Suprapubic skin (tissue), 4 donors: ENCODE measurements around the gene IFT81. TPM values are rescaled to one million over a fixed set of nuclear protein-coding genes. Genes with fewer than 3 reads are reported as not detected.

Experiments used
- DNase-seq, 2 donors: peaks; one replicate each; pipeline ENCODE4 v3.0.0-alpha.2; 2019; ENCODE audit warnings: low spot score in 2 of 2
- H3K27ac ChIP-seq: fragments of 200-600 bp; sonication (generic); one replicate; pipeline ENCODE4 v1.5.1; 2019
- H3K27me3 ChIP-seq: fragments of 200-600 bp; sonication (generic); one replicate; pipeline ENCODE4 v1.5.1; 2019
- H3K36me3 ChIP-seq: fragments of 200-600 bp; sonication (generic); one replicate; pipeline ENCODE4 v1.5.1; 2019
- H3K4me1 ChIP-seq: fragments of 200-600 bp; sonication (generic); one replicate; pipeline ENCODE4 v1.5.1; 2019
- H3K4me3 ChIP-seq: fragments of 200-600 bp; sonication (generic); one replicate; pipeline ENCODE4 v1.5.1; 2019; ENCODE audit warnings: mild to moderate bottlenecking
- H3K9me3 ChIP-seq: fragments of 200-600 bp; sonication (generic); one replicate; pipeline ENCODE4 v1.5.1; 2019
- CTCF ChIP-seq, 2 donors: fragments of 200-600 bp in 1 of 2; fragments of 450-650 bp in 1 of 2; sonication (generic) in 1 of 2; IDR thresholded peaks; one replicate each; pipeline ENCODE4 v1.5.1; 2016 to 2019; ENCODE audit warnings: antibody characterized with exemption in 2 of 2, mild to moderate bottlenecking in 1 of 2, moderate library complexity in 1 of 2
- EP300 ChIP-seq: sonication (generic); formaldehyde crosslinking; IDR thresholded peaks from one replicate; pipeline ENCODE4 v1.6.1; 2017; ENCODE audit warnings: antibody characterized with exemption
- POLR2A ChIP-seq, 2 donors: fragments of 450-650 bp; IDR thresholded peaks; one replicate each; pipeline ENCODE4 v1.6.1; 2017; ENCODE audit warnings: antibody characterized with exemption in 2 of 2, mild to moderate bottlenecking in 2 of 2, moderate library complexity in 2 of 2
- POLR2AphosphoS5 ChIP-seq, 3 donors: sonication (generic); formaldehyde crosslinking; IDR thresholded peaks; one replicate each; pipeline ENCODE4 v1.6.1; 2017; ENCODE audit warnings: antibody characterized with exemption in 3 of 3
- WGBS: methylation state at CpG from one replicate; pipeline ENCODE4 v1.1.5; 2018; 5-methylcytosine and 5-hydroxymethylcytosine counted together
- total RNA-seq, 4 donors: library from RNA; depleted of rRNA; stranded (reverse); fragments of >200 nt; gene quantifications; one replicate each; pipeline ENCODE4 v1.1.0, GENCODE V29; 2016

Gene IFT81
- total RNA-seq, 4 donors from 2014 or later, result 4.8 to 15.5 (median 5.3) TPM

- H3K27ac ChIP-seq, result no peak overlapping the region
Observed at GRCh38 chr12:110093631-110094311, 30.4 kb upstream of the IFT81 start.

GRCh38 chr12:110100315-110100970, 23.7 kb upstream of the IFT81 start:
- TF ChIP-seq POLR2A (IDR thresholded peaks at IDR 0.05), result no peak
- no peak for TF ChIP-seq EP300
- no peak for TF ChIP-seq POLR2AphosphoS5 (IDR thresholded peaks at IDR 0.05)
- peak; percentile 69 to 94 for TF ChIP-seq CTCF (IDR thresholded peaks at IDR 0.05)
- Histone ChIP-seq H3K4me3 (no peak overlapping the region), H3K27me3 (no peaks in the 10 kb centered on the region), H3K4me1 (peaks cover 9% of the 10 kb centered on the region), H3K9me3 (no peaks in the 10 kb centered on the region), H3K27ac (peak overlapping the region; percentile 24), H3K36me3 (no peaks in the 10 kb centered on the region)
- WGBS, result 49% methylated on average over 8 of the region's 8 CpGs
- peak in 1 of 2 donors; percentile 75 for DNase-seq

More at GRCh38 chr12:110093631-110094311, 30.4 kb upstream of the IFT81 start:
- Histone ChIP-seq H3K9me3 (no peaks in the 10 kb centered on the region), H3K36me3 (no peaks in the 10 kb centered on the region), H3K27me3 (no peaks in the 10 kb centered on the region), H3K4me3 (no peak overlapping the region), H3K4me1 (no peaks in the 10 kb centered on the region)
- DNase-seq, result no peak
- 52% methylated on average over 7 of the region's 7 CpGs for WGBS
- TF ChIP-seq POLR2AphosphoS5 (IDR thresholded peaks at IDR 0.05), result no peak
- no peak for TF ChIP-seq POLR2A (IDR thresholded peaks at IDR 0.05)
- no peak for TF ChIP-seq CTCF (IDR thresholded peaks at IDR 0.05)
- TF ChIP-seq EP300, result no peak

GRCh38 chr12:110102255-110102654, 21.9 kb upstream of the IFT81 start:
- Histone ChIP-seq H3K27me3 (no peaks in the 10 kb centered on the region), H3K36me3 (no peaks in the 10 kb centered on the region), H3K9me3 (no peaks in the 10 kb centered on the region), H3K27ac (no peak overlapping the region), H3K4me3 (no peak overlapping the region), H3K4me1 (peaks cover 13% of the 10 kb centered on the region)
- peak in 1 of 2 donors; percentile 18 for TF ChIP-seq CTCF (IDR thresholded peaks at IDR 0.05)
- no peak for TF ChIP-seq POLR2AphosphoS5 (IDR thresholded peaks at IDR 0.05)
- no peak for TF ChIP-seq EP300
- TF ChIP-seq POLR2A (IDR thresholded peaks at IDR 0.05), result no peak
- no peak for DNase-seq
- 95% methylated on average over 3 of the region's 3 CpGs for WGBS

- WGBS, result 82% methylated on average over 14 of the region's 14 CpGs
- H3K36me3 ChIP-seq, result no peaks in the 10 kb centered on the region
- no peak overlapping the region for H3K27ac ChIP-seq
- H3K4me1 ChIP-seq, result peaks cover 32% of the 10 kb centered on the region
- DNase-seq, result no peak
- no peak overlapping the region for H3K4me3 ChIP-seq
- H3K9me3 ChIP-seq, result no peaks in the 10 kb centered on the region
- TF ChIP-seq POLR2AphosphoS5 (IDR thresholded peaks at IDR 0.05), result no peak
- TF ChIP-seq CTCF (IDR thresholded peaks at IDR 0.05), result no peak
- TF ChIP-seq EP300, result no peak
- TF ChIP-seq POLR2A (IDR thresholded peaks at IDR 0.05), result no peak
- H3K27me3 ChIP-seq, result no peaks in the 10 kb centered on the region
Observed at GRCh38 chr12:110104188-110105094, 19.7 kb upstream of the IFT81 start.
